HG03108 (cell line): Measurements from ENCODE around the gene MPRIP.

Experiments
- ATAC-seq: cut with Tn5 transposase; IDR thresholded peaks from one replicate; pipeline ENCODE4 v1.9.1; 2021; ENCODE audit warnings: moderate library complexity; ENCODE audit not compliant: unreplicated experiment

Gene MPRIP

DNA sequence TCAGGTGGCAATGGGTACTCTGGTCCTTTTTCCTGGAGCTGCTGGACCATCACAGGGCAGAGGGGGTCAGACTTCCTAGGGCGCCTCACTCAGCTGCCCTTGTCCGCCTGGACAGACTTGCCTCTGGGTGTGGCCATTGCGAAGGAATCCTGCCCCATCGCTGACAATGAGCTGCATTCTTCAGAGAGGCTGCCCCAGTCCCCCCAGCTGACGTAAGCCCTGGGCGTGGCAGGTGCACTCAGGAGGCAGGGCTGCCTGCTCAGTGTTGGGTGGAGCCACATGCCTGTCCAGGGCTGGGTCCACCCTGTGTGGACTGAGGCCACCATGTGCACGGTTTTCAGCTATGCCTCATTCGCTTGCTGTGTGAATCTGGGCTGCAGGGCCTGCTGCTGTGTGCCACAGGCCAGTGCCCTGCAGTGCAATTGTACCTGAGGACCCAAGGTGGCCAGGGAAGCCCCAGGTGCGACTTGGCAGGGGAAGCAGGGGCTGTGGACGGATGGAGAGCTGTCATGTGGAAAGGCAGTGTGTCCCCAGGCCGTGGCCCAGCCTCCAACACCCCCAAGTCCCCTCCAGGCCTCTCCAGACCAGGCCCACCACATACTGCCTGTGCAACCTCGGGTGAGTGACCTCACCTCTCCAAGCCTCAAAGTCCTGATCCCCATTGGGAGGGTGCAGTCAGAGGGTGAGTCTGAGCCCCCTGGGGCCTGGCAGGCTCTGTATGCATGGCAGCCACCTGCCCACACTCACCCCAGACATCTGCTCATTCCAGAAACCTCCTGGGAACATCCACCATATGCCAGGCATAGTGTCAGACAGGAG lies 14.0 kb upstream of the MPRIP start:
- no peak for ATAC-seq

DNA sequence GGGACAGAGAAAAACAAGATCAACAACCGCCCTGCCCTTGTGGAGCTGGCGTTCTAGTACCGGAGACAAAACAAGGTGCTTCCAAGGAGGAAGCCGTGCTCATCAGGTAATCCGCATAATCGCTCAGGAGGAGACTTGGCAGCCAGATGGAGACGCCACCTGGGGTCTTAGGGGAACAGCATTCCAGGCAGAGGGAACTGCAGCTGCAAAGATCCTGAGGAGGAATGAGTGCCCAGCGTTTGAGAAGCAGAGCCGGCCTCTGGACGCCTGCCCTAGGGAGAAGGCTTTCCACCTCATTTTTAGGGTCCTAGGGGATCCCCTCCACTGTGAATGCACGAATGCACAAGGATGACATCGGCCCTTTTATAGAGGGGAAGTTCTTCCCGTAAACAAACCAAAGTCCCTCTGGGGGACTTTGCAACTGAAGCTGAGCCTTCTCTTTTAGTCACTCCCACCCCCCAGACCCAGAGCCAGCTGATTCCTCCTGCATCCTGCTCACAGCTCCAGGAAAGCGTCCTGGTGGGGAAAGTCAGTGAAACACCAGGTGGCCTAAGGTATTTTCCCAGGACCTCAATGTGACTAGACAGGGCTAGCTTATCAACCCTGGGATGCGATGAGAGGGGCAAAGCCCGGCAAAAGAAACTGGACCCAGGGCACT lies 13.2 kb upstream of the MPRIP start:
- no peak for ATAC-seq

DNA sequence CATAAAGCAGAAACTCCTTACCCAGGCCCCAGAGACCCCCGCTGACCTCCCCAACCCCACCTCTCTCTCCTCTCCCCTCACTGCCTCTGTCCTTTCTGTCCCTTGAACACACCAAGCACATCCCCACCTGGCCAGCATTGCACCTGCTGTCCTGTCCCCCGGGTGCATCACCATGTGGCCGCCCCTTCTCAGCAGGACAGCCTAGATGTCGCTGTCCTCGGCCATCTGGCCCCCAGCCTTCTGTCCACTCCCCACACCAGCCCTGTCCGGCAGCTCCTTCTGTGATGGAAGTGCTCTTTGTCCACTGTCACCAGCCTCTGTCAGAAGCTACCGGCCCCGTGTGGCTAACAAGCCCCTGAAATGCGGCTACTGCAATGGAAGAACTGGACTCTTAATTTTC lies 12.3 kb upstream of the MPRIP start:
- no peak for ATAC-seq

DNA sequence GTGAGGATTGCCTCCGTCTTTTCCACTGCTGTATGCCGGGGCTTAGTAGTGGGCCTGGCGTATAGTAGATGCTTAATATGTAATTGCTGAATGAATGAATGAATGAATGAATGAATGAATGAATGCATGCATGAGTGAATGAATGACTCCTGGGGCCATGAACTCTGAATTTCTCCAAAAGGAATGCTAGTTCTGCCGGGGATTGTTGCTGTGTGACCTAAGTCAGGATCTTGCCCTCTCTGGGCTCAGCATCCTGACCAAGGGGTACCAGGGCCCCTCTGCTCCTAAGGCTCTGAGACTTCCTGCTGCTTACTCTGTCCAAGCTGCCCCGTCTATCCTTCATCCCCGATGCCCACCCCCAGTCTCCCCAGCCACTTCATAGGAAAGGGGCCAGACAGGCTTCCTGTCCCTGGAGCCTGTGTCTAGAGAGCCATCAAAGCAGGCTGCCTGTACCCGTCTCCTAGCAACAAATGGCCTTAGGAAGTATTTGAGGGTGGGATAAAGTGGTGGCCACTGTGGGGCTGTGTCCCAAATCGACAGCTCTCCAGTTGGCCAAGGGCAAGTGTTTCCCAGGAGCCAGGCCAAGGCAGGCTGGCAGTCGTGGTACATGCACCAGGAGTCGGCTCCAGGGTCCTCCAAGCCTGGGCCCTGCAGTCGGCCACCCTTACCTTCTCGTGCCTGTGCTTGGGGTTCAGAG lies 11.6 kb upstream of the MPRIP start:
- no peak for ATAC-seq

DNA sequence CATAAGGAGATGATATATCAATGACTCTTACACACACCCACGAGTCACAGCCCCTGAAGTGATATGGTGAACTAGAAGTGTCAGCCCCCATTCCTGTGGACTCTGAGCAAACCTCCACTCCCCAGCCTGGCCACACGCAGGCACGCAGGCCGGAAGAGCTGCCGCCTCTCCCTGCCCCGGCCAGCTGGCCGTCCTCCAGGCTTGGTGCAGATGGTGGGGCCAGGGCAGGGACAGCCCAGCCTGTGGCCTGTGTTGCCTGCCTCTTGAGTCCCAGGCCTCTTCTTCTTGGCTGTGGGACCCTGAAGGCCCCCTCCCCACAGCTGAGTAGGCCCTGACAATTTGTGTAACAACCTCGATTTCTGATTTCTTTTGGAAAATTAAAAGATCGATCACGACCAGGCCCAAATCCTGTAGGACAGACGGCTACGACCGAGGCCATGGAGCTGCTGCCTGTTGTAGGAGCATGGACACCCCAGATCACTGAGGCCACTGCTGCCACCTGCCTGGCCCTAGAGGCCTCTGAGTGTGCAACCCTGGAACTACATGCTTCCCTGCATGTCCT lies 10.0 kb upstream of the MPRIP start:
- ATAC-seq = no peak

DNA sequence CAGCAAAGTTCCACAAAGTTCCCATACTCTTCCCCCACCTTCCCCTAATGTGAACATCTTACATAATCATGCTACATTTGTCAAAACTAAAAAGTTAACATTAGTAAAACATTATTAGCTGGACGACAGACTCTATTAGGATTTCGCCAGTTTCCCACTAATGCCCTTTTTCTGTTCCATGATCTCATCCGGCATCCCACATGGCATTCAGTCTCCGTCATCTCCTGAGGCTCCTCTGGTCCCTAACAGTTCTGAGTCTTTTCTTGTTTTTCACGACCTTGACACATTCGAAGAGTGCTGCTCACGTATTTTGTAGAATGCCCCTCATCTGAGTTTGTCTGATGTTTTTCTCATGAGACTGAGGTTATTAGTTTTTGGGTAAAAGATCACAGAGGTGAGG lies 8.8 kb upstream of the MPRIP start:
- ATAC-seq = no peak

DNA sequence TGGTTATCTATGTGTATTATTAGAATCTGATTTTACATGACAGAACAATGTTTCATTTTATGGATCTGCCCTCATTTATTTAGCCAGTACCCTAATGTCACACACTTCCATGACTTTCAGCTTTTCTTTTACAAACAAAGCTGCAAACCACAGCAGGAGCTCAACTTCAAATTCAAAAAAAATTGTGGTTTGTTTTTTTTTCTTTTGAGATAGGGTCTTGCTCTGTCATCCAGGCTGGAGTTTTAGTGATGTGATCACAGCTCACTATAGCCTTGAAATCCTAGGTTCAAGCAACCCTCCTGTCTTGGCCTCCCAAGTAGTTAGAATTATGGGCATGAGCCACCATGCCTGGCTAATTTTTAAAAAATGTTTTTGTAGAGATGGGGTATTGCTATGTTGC lies 8.2 kb upstream of the MPRIP start:
- no peak for ATAC-seq

DNA sequence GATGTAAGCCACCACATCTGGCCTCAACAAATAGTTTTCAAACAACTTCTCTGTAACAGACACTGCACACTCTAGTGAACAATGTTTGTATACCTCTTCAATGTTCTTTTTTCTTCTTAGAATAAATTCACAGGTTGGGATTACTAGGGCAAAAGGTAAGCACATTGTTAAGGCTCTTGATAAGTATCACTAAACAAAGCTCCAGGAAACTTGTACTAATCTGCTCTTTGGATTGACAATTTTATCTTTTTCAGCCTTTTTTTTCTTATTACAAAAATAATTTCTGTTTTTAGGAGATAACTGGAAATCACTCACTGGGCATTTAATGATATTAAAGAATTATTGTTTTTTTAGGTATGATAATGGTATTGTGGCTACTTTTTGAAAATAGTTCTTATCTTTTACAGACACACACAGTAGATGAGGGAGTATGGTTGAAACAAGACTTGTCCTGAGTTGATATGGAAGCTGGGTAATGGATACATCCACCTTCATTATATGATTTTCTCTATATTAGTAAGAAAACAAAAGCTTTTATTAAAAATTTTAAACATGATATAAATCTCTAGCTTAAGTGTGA lies 7.7 kb upstream of the MPRIP start:
- ATAC-seq = no peak

DNA sequence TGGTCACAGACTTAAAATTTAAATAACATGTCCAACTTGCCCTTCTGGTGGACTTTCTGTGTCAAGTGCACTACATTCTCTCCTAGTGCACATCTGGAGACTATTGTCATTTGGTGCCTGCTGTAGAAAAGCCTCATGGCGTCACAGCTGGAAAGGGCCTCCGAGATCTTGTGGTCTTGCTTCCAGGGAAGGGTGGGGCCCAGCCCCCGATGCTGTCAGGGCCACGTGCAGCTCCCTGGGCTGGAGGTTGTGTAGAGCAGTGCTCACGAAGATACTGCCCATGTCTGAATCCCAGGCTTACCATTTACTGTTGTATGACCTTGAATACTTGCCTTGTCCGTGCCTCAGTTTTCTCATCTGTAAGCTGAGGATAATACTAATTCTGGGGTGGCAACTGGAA lies 6.8 kb upstream of the MPRIP start:
- no peak for ATAC-seq

DNA sequence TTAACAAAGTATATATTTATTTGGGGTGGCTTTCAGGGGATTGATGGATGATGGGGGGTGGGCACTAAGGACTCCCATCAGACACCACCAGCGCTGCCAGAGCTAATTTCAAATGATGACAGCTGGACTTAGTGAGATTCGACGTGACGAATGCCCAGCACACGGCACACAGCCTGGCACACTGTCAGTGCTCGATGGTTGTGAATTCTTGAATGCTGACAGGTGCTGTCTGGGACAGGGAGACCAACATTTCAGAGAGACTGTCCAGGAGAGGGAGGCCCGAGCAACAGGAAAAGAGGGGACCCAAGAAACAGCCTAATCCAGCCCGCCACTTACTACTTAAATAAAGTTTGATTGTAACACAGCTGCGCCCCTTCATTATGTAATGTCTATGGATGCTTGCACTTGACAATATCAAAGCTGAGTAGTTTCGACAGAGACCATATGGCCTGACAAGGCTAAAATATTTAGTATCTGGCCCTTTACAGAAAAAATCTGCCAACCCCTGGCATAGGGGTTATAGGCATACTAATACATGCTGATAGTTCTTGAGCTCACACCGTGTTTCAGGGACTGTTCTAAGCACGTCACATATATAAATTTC lies 6.2 kb upstream of the MPRIP start:
- ATAC-seq = no peak

DNA sequence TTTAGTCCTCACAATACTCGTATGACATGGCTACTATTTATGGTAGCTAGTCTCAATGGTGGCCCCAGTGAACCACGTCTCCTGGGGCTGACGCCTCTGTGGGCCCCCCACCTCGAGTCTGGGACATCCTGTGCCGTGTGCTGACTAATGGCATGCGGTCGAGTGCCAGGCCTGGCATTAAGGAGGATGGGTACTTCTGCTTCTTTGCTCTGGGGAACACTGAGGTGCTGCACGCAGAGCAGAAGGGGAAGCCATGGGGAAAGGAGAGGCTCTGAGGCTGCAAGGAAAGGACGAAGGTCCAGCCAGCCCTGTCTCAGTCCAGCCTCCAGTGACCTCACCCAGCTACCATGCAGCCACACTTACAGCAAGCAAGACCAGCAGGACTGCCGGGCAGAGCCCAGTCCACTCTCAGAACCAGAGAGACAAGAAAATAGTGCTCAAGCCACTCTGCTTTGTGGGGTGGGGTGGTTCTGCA lies 5.7 kb upstream of the MPRIP start:
- ATAC-seq = no peak

DNA sequence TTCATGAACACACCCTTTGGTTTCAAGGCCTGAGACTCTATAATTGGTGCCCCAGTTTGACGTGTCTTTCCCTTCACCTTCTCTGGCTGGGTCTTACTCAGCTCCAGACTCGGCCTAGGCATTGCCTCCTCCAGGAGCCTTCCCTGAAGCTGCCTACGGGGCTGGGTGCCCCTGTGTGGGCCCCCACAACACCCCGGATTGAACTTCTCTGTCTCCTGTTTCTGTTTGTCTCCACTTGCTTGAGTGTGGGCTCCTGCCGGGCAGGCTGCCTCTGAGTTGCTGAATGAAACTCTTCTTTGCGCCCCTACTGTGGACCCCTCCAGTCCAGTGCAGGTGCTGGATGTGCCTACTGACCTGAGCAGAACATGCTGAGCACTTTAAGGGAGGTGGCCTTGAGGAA lies 2.3 kb upstream of the MPRIP start:
- no peak for ATAC-seq

DNA sequence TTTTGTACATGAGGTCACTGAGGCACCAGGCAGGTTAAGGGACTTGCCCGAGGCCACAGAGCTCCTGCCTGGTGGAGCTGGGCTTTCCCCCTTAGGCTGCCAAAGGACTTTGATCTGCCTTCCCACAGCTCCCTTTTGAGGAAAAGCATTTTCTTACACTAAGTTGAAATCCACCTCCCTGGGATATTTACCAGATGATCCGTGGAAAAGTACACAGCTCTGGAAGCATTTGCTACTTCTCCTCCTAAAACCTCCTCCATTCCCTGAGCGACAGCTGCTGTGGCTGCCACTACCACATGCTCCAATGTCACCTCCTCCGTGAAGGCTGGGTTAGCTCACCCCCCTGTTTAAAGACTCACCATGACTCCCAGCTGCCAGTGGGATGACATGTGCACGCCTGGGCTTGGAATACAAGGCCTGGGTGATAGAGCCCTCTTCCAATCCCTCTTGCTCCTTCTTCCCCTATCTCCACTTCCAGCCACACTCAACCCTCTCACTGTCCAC lies 1.2 kb upstream of the MPRIP start:
- ATAC-seq = no peak

DNA sequence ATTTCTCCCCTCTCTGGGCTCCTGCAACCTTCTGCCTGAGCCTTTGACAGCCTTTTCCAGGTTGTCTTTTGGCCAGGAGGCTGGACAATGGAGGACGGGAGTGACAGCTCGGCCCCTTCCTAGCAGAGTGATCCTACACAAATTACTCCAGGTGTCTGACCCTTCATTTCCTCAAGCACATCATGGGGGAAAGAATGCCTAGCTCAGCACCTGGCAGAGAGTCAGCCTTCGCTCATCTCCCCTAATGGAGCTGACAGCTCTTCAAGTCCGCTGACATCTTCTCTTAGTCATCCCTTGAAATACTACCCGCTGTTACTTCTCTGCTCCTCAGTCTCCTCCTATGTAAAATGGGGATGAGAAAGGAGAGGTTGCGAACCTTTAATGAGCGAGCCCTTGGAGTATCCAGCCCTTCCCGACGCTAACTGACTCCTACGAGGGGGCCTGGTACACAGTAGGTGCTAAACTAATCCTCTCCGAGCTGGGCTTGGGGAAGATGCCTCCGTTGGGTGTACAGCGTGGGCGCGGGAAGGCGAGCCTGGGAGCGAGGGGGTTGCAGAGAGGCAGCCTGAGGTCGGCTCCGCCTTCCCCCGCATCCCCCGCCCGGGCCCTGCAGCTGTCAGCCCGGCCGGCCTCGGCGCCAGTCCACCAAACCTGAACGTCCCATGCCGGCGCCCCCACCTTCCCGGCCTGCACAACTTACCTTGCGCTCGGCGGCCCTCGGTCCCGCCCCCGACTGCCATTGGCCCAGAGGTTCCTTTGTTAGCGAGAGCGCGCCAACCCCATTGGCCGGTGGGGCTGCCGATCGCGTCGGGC lies 480 bp upstream of the MPRIP start:
- ATAC-seq = peak; percentile 93

DNA sequence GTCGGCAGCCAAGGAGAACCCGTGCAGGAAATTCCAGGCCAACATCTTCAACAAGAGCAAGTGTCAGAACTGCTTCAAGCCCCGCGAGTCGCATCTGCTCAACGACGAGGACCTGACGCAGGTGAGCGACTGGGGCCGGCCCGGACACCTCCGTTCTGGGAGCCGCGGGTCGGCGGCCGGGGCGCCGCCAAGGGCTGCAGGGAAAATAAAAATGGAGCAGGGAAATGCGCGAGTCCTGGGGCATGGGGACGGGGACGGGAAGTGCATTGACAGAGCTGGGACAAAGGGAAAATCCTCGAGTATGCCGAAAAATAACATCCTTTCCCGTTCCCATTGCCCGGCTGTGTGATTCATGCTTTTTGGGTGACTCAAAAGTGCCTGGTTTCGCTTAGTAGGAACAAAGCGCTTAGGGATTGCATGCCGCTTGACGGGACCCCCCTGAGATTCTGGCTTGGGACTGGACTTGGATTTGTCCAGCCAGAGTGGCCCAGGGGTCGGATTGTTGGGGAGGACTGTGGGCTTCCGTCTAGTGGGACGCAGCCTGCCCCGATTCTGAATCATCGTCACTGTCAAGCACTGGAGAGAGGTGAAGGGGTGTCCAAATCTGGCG lies 699 bp downstream of the MPRIP start:
- no peak for ATAC-seq

DNA sequence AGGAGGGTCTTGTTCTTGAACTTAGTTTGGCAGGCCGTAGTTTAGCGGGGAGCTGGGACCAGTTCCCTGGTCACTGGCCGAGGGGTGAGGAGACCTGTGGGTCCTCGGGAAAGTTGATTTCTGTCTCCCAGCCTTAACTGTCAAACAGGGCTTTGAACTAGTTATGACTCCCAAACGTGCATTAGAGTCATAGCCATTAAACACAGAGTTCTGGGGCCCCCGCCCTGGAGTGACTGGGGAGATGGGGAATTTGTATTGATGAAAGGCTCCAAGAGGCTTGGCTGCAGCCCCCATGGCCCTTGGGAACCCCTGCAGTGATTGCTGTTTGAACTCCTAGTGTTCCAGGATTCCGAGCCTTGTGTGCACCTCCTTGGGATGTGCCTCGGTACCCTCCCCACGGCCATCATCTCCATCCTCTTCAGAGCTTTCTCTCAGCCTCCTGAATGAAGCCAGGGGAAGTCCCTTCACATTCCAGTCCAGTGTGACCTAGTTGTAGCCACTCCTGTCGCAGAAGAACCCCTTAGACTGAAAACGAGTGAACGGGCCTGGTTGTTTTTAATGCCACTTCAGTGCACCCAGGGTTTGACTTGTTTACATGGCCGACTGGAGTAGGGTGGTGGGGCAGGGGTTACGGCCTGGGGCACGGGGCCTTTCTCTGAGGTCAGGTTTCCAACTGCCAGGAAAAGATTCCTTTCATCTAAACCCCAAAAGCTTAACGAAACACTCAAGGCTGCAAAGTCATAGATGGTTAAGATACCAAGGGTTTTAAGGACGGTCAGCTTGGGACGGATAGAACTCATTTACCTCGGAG lies 1.4 kb downstream of the MPRIP start:
- ATAC-seq = no peak

DNA sequence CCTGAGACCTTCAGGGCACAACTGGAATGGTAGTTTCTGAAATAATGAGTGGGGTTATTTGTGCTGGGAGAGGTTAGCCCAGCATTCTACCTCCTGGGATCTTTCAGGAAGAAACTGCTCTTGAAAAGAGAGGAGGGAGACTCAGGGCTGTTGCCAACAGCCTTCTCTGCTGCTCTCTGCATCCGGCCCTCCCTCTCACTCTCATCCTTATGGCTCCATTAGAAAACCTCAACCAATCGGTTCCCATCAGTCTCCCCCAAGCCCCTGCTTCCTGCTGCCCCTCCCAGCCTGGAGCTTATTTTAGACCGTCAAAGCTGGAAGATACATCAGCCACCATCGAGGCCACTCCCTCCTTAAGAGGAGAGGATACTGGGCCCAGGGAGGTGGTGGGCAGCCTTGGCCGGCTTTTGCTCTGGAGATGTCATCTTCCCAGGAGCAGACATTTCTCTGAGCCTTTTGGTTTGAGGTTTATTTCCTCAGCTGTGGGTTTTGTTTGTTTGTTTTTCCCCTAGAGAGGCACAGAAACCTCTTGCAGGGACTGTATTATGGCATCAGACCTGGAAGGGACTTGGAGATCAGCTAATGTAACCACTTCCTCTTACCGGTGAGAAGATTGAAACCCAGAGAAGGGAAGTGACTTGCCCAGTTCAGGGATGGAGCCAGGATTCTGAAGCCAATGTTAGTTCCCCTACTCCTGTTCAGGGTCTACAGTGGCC lies 2.7 kb downstream of the MPRIP start:
- no peak for ATAC-seq

DNA sequence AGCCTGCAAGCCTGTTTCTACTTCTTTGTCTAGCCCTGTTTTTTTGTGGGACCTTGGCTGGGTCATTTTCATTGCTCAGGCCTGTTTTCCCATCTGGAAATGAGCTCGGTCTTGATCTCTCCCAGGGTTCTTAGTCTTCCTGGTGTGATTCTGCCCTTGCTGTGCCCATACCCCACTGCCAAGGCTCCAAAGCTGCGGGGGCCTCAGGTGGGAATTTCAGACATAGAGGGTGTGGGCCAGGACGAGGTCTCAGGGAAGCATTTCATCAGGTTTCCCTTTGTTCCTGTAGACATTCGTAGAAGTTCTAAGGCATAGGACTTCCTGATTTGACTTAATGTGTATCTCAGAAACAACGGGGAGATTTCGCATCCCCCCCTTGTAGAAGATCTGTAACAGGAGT lies 5.8 kb downstream of the MPRIP start:
- ATAC-seq = no peak
